ENCODE data around the gene SMIM36. TPM values are rescaled to one million over a fixed set of nuclear protein-coding genes. Genes with fewer than 3 reads are reported as not detected.

Gene SMIM36
- total and polyA plus RNA-seq, 2 of the 8 experiments (the other 6 are each of a cell fraction or from before 2014, with no cell fraction given): not detected

DNA sequence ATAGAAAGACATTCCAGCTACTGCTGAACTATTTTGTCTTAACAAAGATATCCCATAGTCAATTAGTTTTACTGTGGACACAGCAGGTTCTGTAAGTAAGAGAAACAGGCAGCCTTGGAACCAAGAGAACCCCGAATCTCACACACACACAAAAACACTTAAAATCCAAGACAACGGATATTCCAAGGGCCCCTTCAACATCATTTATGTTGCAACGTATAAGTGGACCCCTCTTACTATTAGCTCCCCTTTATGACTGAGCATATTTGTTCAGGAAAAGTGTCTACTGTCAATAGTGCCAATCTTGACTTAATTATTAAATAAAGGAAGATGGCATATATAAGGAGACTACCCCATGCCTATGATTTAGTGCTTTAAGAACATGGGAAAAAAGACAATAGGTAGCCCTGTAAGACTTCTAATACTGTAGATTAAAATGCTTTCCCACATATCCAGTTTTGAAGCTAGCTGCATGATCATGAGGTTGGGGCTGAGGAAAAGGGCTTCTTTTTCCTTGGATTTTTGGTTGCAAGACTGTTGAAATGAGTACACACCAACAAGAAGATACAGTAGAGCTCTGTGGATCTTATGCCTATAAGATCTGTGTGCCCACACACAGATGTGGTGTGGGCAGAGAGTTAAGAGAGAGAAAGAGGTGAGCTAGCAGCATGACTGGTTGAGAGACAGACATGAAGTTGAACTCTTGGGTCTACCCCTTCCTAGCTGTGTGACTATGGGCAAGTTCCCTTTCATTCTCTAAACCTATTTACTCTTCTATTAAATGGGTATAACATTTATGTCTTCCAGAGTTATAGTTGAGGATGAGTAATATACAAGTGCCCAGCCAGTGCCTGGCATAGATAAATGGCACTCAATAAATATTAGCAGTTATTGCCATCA, 92.6 kb downstream of the SMIM36 start (continued):
- TF ChIP-seq KDM5A (IDR thresholded peaks at IDR 0.05; ENCODE audit: low read length): no peak
- no peak for TF ChIP-seq PHF8 (conservative IDR thresholded peaks at IDR 0.05; ENCODE audit: low read depth, low read length)
- TF ChIP-seq SP4 (IDR thresholded peaks at IDR 0.05; ENCODE audit: low read length): no peak
- TF ChIP-seq JUN (IDR thresholded peaks at IDR 0.05; ENCODE audit: low read depth, low read length): no peak
- TF ChIP-seq RFX5 (IDR thresholded peaks at IDR 0.05; ENCODE audit: borderline replicate concordance, low read depth, low read length): no peak

Measured in H1 (cell line).